K562 (cell line): ENCODE data around the gene TMEM271. TPM values are rescaled to one million over a fixed set of nuclear protein-coding genes. Genes with fewer than 3 reads are reported as not detected.

ENCODE experiments used
- ATAC-seq: fragments of 200-7000 bp; cut with Tn5 transposase; 3 replicates; pipeline ENCODE4 v1.9.1; 2020; ENCODE audit warnings: moderate library complexity
- BruUV-seq: library from RNA; stranded (reverse); fragments of 400-500 nt; replicated peaks from 2 replicates; lab custom pipeline; 2021; lab: Mats Ljungman, UMichigan
- CTCF ChIA-PET: fragments of 300-600 bp; formaldehyde crosslinking; extraction: SDS; loops from one replicate; lab custom pipeline; 2021; ENCODE audit warnings: low intra/inter-chr PET ratio; lab: Yijun Ruan, JAX
- POLR2A ChIA-PET: fragments of 300-600, 350-650 bp; sonication (Branson Sonifier 250); formaldehyde crosslinking; extraction: SDS; loops from one replicate; lab custom pipeline; 2021; ENCODE audit warnings: antibody characterized with exemption, inconsistent platforms; lab: Yijun Ruan, JAX
- DNase-seq, 4 experiments: peaks; one replicate each; pipeline versions ENCODE4 v3.0.0 to v3.0.0-alpha.2; 2011 to 2018; ENCODE audit warnings: low spot score in 3 of 4, mixed read lengths in 3 of 4; ENCODE audit errors: extremely low read depth in 1 of 4
- FAIRE-seq: peaks from 2 replicates; lab custom pipeline; 2011; peaks lifted over from hg19 to GRCh38; lab: Jason Lieb, UNC
- H2AFZ ChIP-seq: 2 replicates; pipeline ENCODE4 v1.6.0; 2011; ENCODE audit warnings: low read depth, low read length, control low read depth, inconsistent platforms
- H3K27ac ChIP-seq: fragments of 200-600 bp; 3 replicates; pipeline ENCODE4 v1.8.0; 2011; ENCODE audit warnings: low read depth, mild to moderate bottlenecking, control low read depth, inconsistent platforms, low read length, moderate library complexity, mixed read lengths; ENCODE audit errors: extremely low read depth
- H3K27me3 ChIP-seq, 2 experiments: fragments of 300-600 bp in 1 of 2; 2 replicates in 1 of 2; 3 replicates in 1 of 2; pipeline versions ENCODE4 v1.6.0 to v1.8.0; 2011; ENCODE audit warnings: inconsistent platforms in 2 of 2, low read length in 2 of 2, mild to moderate bottlenecking in 1 of 2, mixed read lengths in 1 of 2, moderate library complexity in 1 of 2; ENCODE audit not compliant: control insufficient read depth in 2 of 2, insufficient read depth in 2 of 2
- H3K36me3 ChIP-seq: fragments of 300-600 bp; 3 replicates; pipeline ENCODE4 v1.8.0; 2011; ENCODE audit warnings: mild to moderate bottlenecking, low read length, inconsistent platforms; ENCODE audit not compliant: control insufficient read depth, insufficient read depth
- H3K4me1 ChIP-seq, 2 experiments: fragments of 200-600 bp in 1 of 2; replicated peaks in 1 of 2; 2 replicates in 1 of 2; 3 replicates in 1 of 2; pipeline versions ENCODE4 v1.5.1 to v1.8.0; 2011; ENCODE audit warnings: inconsistent platforms in 2 of 2, low read length in 2 of 2, mild to moderate bottlenecking in 1 of 2, mixed read lengths in 1 of 2, moderate library complexity in 1 of 2; ENCODE audit not compliant: control insufficient read depth in 2 of 2, insufficient read depth in 2 of 2
- H3K4me2 ChIP-seq: 2 replicates; pipeline ENCODE4 v1.6.1; 2011; ENCODE audit warnings: low read length, control low read depth, inconsistent platforms, mixed read lengths; ENCODE audit not compliant: insufficient read depth
- H3K4me3 ChIP-seq: fragments of 200-600 bp; sonication (generic), shearing (Covaris generic); 2 replicates; pipeline ENCODE4 v1.5.1; 2016; ENCODE audit warnings: control low read depth, inconsistent platforms
- H3K79me2 ChIP-seq: fragments of 200-600 bp; 3 replicates; pipeline ENCODE4 v1.8.0; 2011; ENCODE audit warnings: low read length, inconsistent platforms; ENCODE audit not compliant: control insufficient read depth, insufficient read depth
- H3K9ac ChIP-seq, 2 experiments: 2 replicates each; pipeline versions ENCODE4 v1.6.0 to v1.6.1; 2011; ENCODE audit warnings: low read depth in 2 of 2, low read length in 2 of 2, control low read depth in 1 of 2, inconsistent platforms in 1 of 2, mild to moderate bottlenecking in 1 of 2, mixed read lengths in 1 of 2; ENCODE audit not compliant: insufficient read depth in 1 of 2
- H3K9me1 ChIP-seq: one replicate; pipeline ENCODE4 v1.6.0; 2011; ENCODE audit warnings: inconsistent platforms, mild to moderate bottlenecking, low read length, moderate library complexity; ENCODE audit not compliant: control insufficient read depth, insufficient read depth
- H3K9me3 ChIP-seq: replicated peaks from 2 replicates; pipeline ENCODE4 v1.5.1; 2011; ENCODE audit warnings: low read depth, low read length, inconsistent platforms; ENCODE audit not compliant: control insufficient read depth, insufficient read depth
- H4K20me1 ChIP-seq: replicated peaks from 2 replicates; pipeline ENCODE4 v1.6.1; 2011; ENCODE audit warnings: low read length, inconsistent platforms, mixed read lengths; ENCODE audit not compliant: control insufficient read depth, insufficient read depth
- ATF1 ChIP-seq, 2 experiments: fragments of 450-650 bp in 1 of 2; IDR thresholded peaks; 2 replicates each; pipeline ENCODE4 v1.6.1; 2016; ENCODE audit warnings: missing compliant biosample characterization in 1 of 2, missing genetic modification characterization in 1 of 2
- ATF7 ChIP-seq: fragments of 450-650 bp; IDR thresholded peaks from 2 replicates; pipeline ENCODE4 v1.7.1; 2014; ENCODE audit warnings: mild to moderate bottlenecking, moderate library complexity
- EZH2 ChIP-seq: IDR thresholded peaks from 2 replicates; pipeline ENCODE4 v1.6.1; 2012; ENCODE audit warnings: low read depth, mild to moderate bottlenecking, inconsistent platforms, low read length, borderline replicate concordance
- HDAC2 ChIP-seq: fragments of 450-650 bp; IDR thresholded peaks from 2 replicates; pipeline ENCODE4 v1.6.1; 2016; ENCODE audit warnings: mild to moderate bottlenecking
- KHSRP ChIP-seq: fragments of 450-650 bp; IDR thresholded peaks from 2 replicates; pipeline ENCODE4 v1.6.1; 2017
- POLR3A ChIP-seq: IDR thresholded peaks from 2 replicates; pipeline ENCODE4 v1.6.1; 2011; ENCODE audit warnings: borderline replicate concordance, mild to moderate bottlenecking, moderate library complexity; ENCODE audit not compliant: insufficient read length, insufficient read depth; ENCODE audit errors: extremely low read depth
- SMAD1 ChIP-seq: fragments of 150-350 bp; IDR thresholded peaks from 2 replicates; pipeline ENCODE4 v1.6.1; 2014; ENCODE audit warnings: low read length, low read depth; ENCODE audit not compliant: partially characterized antibody
- TGIF2 ChIP-seq: sonication (generic); formaldehyde crosslinking; IDR thresholded peaks from 2 replicates; pipeline ENCODE4 v1.8.1; 2022; ENCODE audit warnings: mild to moderate bottlenecking, missing genetic modification reagents, moderate library complexity
- U2AF2 ChIP-seq: fragments of 200-400 bp; formaldehyde crosslinking; optimal IDR thresholded peaks from 2 replicates; pipeline ENCODE3; 2017; ENCODE audit warnings: low read depth, mild to moderate bottlenecking, low read length
- ZBTB7A ChIP-seq: IDR thresholded peaks from 2 replicates; pipeline ENCODE4 v1.6.1; 2011; ENCODE audit warnings: low read depth, mild to moderate bottlenecking, low read length, moderate library complexity, borderline replicate concordance; ENCODE audit not compliant: control insufficient read depth
- ZNF239 ChIP-seq: fragments of 250-450 bp; sonication (Bioruptor Pico); IDR thresholded peaks from 2 replicates; pipeline ENCODE4 v1.4.0; 2020; ENCODE audit warnings: mild to moderate bottlenecking
- ZNF695 ChIP-seq: fragments of 450-650 bp; formaldehyde crosslinking; IDR thresholded peaks from 2 replicates; pipeline ENCODE4 v1.4.0; 2020; ENCODE audit warnings: mild to moderate bottlenecking, moderate library complexity
- ZNF79 ChIP-seq: fragments of 250-450 bp; sonication (Bioruptor Pico); IDR thresholded peaks from 2 replicates; pipeline ENCODE4 v1.4.0; 2020; ENCODE audit warnings: low read depth, mild to moderate bottlenecking, moderate library complexity
- WGBS: fragments of 100-300 bp; shearing (Covaris generic); methylation state at CpG from one replicate; pipeline ENCODE4 v1.1.6; 2016; ENCODE audit warnings: low coverage, mixed read lengths; ENCODE audit not compliant: insufficient coverage; ENCODE audit errors: missing lambda C conversion rate; 5-methylcytosine and 5-hydroxymethylcytosine counted together
- in situ Hi-C: fragments of 300-500 bp; cut with MboI; formaldehyde crosslinking; loops from 4 replicates; pipeline ENCODE4 v1.15.0; 2018; ENCODE audit warnings: inconsistent platforms, mixed read lengths
- intact Hi-C: fragments of 100-400 bp; cut with micrococcal nuclease; formaldehyde crosslinking; loops from 2 replicates; pipeline ENCODE4 v1.14.2; 2022
- polyA plus RNA-seq, 8 experiments: library from polyadenylated mRNA; depleted of rRNA in 4 of 8; stranded (reverse) in 5 of 8; unstranded in 3 of 8; fragments of >200 nt; fragmentation: Nextera tagmentation in 2 of 8; fragmentation: Illumina TruSeq in 1 of 8; extraction: Ambion mirVana in 2 of 8; extraction: Trizol in 1 of 8; gene quantifications; 2 replicates each; pipeline versions ENCODE4 v1.2.1 to v1.2.3, GENCODE V29; 2011 to 2014; ENCODE audit warnings: inconsistent platforms in 1 of 8, missing spikeins in 1 of 8
- total RNA-seq, 7 experiments: library from RNA; depleted of rRNA in 6 of 7; stranded (reverse); fragments of >200 nt in 6 of 7; fragmentation: Illumina TruSeq in 2 of 7; extraction: Trizol in 2 of 7; gene quantifications; 2 replicates each; pipeline versions ENCODE4 v1.2.1 to v1.2.3, GENCODE V29; 2011 to 2021; ENCODE audit warnings: low replicate concordance in 1 of 7
- TF ChIP-seq, protein P1 (sequence below): sonication (generic); formaldehyde crosslinking; IDR thresholded peaks from 2 replicates; pipeline ENCODE4 v1.8.0; 2022; ENCODE audit warnings: mild to moderate bottlenecking, missing genetic modification reagents
- TF ChIP-seq, protein P2 (sequence below): fragments of 250-450 bp; sonication (Bioruptor Pico); IDR thresholded peaks from 2 replicates; pipeline ENCODE4 v1.9.0; 2021; ENCODE audit warnings: mild to moderate bottlenecking, inconsistent platforms

TMEM271 gene
- total and polyA plus RNA-seq, 9 of the 15 experiments (the other 6 are each of a cell fraction or from before 2014, with no cell fraction given) = not detected

DNA sequence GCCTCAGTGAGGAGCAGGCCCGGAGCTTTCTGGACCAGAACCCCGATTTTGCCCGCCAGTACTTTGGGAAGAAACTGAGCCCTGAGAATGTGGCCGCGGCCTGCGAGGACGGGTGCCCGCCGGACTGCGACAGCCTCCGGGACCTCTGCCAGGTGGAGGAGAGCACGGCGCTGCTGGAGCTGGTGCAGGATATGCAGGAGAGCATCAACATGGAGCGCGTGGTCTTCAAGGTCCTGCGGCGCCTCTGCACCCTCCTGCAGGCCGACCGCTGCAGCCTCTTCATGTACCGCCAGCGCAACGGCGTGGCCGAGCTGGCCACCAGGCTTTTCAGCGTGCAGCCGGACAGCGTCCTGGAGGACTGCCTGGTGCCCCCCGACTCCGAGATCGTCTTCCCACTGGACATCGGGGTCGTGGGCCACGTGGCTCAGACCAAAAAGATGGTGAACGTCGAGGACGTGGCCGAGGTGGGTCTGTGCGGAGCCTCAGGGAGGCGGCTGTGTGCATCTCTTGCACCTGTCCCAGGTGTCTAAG is 49.6 kb upstream of the TMEM271 start:
- no peak for FAIRE-seq

More for the DNA sequence above, 49.6 kb upstream of the TMEM271 start:
- Histone ChIP-seq H3K27me3 (peaks cover 30 to 79% of the 10 kb centered on the region in 2 experiments; a peak in 4 of 5 replicates), H3K4me3 (no peak overlapping the region), H4K20me1 (no peaks in the 10 kb centered on the region), H2AFZ (no peak overlapping the region), H3K4me2 (no peak overlapping the region), H3K4me1 (peaks cover 0 to 32% of the 10 kb centered on the region in 2 experiments; a peak in 2 of 5 replicates), H3K9ac (no peak overlapping the region), H3K36me3 (no peaks in the 10 kb centered on the region), H3K27ac (no peak overlapping the region), H3K9me3 (no peaks in the 10 kb centered on the region), H3K79me2 (no peaks in the 10 kb centered on the region), H3K9me1 (no peaks in the 10 kb centered on the region)
- WGBS = 12% methylated on average over 32 of the region's 39 CpGs
- POLR2A ChIA-PET = interaction anchor here (1.0 kb wide), 1 partner anchor 61 kb away, joined by 3 read pairs; no protein-coding TSS in a partner anchor
- DNase-seq (no peak), ATAC-seq (no peak)
- in situ Hi-C loops (no loop called here), intact Hi-C loops (no loop called here)
- TF ChIP-seq POLR3A (no peak), ZBTB7A (no peak), ZNF239 (no peak), HDAC2 (no peak), TGIF2 (no peak), ZNF79 (CRISPR knock-in tag) (no peak), KHSRP (no peak), ATF7 (no peak), SMAD1 (no peak), ZNF695 (no peak), EZH2 (no peak), ATF1 (CRISPR knock-in tag; IDR thresholded peaks at IDR 0.05) (no peak), ATF1 (tag; IDR thresholded peaks at IDR 0.05) (no peak), U2AF2 (no peak)
- TF ChIP-seq, protein P1, sequence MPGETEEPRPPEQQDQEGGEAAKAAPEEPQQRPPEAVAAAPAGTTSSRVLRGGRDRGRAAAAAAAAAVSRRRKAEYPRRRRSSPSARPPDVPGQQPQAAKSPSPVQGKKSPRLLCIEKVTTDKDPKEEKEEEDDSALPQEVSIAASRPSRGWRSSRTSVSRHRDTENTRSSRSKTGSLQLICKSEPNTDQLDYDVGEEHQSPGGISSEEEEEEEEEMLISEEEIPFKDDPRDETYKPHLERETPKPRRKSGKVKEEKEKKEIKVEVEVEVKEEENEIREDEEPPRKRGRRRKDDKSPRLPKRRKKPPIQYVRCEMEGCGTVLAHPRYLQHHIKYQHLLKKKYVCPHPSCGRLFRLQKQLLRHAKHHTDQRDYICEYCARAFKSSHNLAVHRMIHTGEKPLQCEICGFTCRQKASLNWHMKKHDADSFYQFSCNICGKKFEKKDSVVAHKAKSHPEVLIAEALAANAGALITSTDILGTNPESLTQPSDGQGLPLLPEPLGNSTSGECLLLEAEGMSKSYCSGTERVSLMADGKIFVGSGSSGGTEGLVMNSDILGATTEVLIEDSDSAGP (CRISPR knock-in tag) = no peak
- TF ChIP-seq, protein P2, sequence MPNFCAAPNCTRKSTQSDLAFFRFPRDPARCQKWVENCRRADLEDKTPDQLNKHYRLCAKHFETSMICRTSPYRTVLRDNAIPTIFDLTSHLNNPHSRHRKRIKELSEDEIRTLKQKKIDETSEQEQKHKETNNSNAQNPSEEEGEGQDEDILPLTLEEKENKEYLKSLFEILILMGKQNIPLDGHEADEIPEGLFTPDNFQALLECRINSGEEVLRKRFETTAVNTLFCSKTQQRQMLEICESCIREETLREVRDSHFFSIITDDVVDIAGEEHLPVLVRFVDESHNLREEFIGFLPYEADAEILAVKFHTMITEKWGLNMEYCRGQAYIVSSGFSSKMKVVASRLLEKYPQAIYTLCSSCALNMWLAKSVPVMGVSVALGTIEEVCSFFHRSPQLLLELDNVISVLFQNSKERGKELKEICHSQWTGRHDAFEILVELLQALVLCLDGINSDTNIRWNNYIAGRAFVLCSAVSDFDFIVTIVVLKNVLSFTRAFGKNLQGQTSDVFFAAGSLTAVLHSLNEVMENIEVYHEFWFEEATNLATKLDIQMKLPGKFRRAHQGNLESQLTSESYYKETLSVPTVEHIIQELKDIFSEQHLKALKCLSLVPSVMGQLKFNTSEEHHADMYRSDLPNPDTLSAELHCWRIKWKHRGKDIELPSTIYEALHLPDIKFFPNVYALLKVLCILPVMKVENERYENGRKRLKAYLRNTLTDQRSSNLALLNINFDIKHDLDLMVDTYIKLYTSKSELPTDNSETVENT = no peak
- CTCF ChIA-PET = no interaction called here
- no TSS peak for BruUV-seq
